DOHH2 (cell line): ENCODE data around the gene TMTC2.

Experiments used
- H3F3A ChIP-seq: fragments of 200-600 bp; sonication (generic), shearing (Covaris generic); 2 replicates; pipeline ENCODE4 v1.6.0; 2016; ENCODE audit warnings: antibody characterized with exemption, mild to moderate bottlenecking; ENCODE audit not compliant: control insufficient read depth, insufficient read depth
- H3K27ac ChIP-seq: fragments of 200-600 bp; sonication (generic); 2 replicates; pipeline ENCODE4 v1.5.1; 2014; ENCODE audit warnings: low read depth, mild to moderate bottlenecking, low read length, moderate library complexity
- H3K27me3 ChIP-seq: fragments of 200-600 bp; sonication (generic); 2 replicates; pipeline ENCODE4 v1.6.1; 2014; ENCODE audit warnings: mild to moderate bottlenecking, low read length, mixed read lengths; ENCODE audit not compliant: control insufficient read depth
- H3K36me3 ChIP-seq: fragments of 200-600 bp; sonication (generic); 2 replicates; pipeline ENCODE4 v1.6.1; 2014; ENCODE audit warnings: mild to moderate bottlenecking, low read length, moderate library complexity, mixed read lengths; ENCODE audit not compliant: control insufficient read depth
- H3K4me1 ChIP-seq: fragments of 200-600 bp; sonication (generic); 2 replicates; pipeline ENCODE4 v1.6.1; 2014; ENCODE audit warnings: mild to moderate bottlenecking, low read length, mixed read lengths; ENCODE audit not compliant: control insufficient read depth
- H3K4me2 ChIP-seq: fragments of 200-600 bp; sonication (generic); 2 replicates; pipeline ENCODE4 v1.6.0; 2014; ENCODE audit warnings: mild to moderate bottlenecking, low read length, moderate library complexity
- H3K4me3 ChIP-seq: fragments of 200-600 bp; sonication (generic); 2 replicates; pipeline ENCODE4 v1.5.1; 2014; ENCODE audit warnings: mild to moderate bottlenecking, low read length, mixed read lengths
- H3K79me2 ChIP-seq: fragments of 200-600 bp; sonication (generic); 2 replicates; pipeline ENCODE4 v1.6.1; 2014; ENCODE audit warnings: mild to moderate bottlenecking, low read length, mixed read lengths; ENCODE audit not compliant: control insufficient read depth
- H3K9me2 ChIP-seq: fragments of 200-600 bp; sonication (generic); replicated peaks from 2 replicates; pipeline ENCODE4 v1.6.1; 2014; ENCODE audit warnings: mild to moderate bottlenecking, low read length, mixed read lengths; ENCODE audit not compliant: control insufficient read depth
- H3K9me3 ChIP-seq: fragments of 200-600 bp; sonication (generic); 2 replicates; pipeline ENCODE4 v1.6.1; 2014; ENCODE audit warnings: antibody characterized with exemption, low read length, mixed read lengths; ENCODE audit not compliant: control insufficient read depth, insufficient read depth
- H4K20me1 ChIP-seq: fragments of 200-600 bp; sonication (generic); 2 replicates; pipeline ENCODE4 v1.6.0; 2014; ENCODE audit warnings: low read depth, mild to moderate bottlenecking, antibody characterized with exemption, low read length, moderate library complexity; ENCODE audit not compliant: control insufficient read depth, insufficient read depth
- EZH2phosphoT487 ChIP-seq: fragments of 200-600 bp; sonication (generic); IDR thresholded peaks from 2 replicates; pipeline ENCODE4 v1.6.1; 2017; ENCODE audit warnings: borderline replicate concordance, mild to moderate bottlenecking, antibody characterized with exemption, low read length, moderate library complexity, mixed read lengths
- TF ChIP-seq, protein P1 (sequence below): fragments of 200-600 bp; sonication (generic); IDR thresholded peaks from one replicate; pipeline ENCODE4 v1.5.1; 2014; ENCODE audit warnings: antibody characterized with exemption, mild to moderate bottlenecking, low read depth, low read length; ENCODE audit not compliant: poor library complexity, severe bottlenecking

Gene TMTC2

DNA sequence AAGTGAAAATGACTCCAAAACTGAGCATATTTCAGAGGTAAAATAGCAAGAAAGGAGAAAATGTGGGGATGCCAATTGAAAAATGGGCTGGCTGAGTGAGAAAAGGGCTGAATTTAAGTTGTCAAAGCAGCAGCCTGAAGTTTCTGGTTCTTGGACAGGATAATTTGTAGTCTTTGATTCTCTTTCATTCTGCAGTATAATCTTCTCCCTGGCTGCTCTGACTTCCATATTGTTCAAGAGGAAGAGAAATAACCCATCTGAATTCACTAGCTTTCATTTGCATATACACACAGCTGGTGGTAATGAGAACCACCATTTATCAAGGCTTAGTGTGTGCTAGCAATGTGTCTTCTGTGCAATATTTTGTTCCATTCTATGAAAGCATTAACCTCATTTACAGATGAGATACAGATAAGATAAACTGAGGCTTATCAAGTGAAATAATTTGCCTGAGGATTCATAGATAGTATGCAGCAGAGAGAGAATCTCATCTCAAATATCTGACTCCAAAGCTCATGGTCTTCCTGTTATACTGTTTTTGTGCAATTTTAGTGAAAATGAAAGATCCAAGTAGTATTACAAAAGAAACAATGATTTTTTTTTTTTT lies 184.2 kb downstream of the TMTC2 start:
- no peaks in the 10 kb centered on the region for H3K9me2 ChIP-seq
- H3K79me2 ChIP-seq = no peaks in the 10 kb centered on the region
- H3F3A ChIP-seq = peaks cover 17% of the 10 kb centered on the region
- H3K4me2 ChIP-seq = peak overlapping the region; percentile 51
- peaks cover 64% of the 10 kb centered on the region for H3K4me1 ChIP-seq
- no peaks in the 10 kb centered on the region for H3K27me3 ChIP-seq
- no peak for TF ChIP-seq EZH2phosphoT487
- TF ChIP-seq, protein P1, sequence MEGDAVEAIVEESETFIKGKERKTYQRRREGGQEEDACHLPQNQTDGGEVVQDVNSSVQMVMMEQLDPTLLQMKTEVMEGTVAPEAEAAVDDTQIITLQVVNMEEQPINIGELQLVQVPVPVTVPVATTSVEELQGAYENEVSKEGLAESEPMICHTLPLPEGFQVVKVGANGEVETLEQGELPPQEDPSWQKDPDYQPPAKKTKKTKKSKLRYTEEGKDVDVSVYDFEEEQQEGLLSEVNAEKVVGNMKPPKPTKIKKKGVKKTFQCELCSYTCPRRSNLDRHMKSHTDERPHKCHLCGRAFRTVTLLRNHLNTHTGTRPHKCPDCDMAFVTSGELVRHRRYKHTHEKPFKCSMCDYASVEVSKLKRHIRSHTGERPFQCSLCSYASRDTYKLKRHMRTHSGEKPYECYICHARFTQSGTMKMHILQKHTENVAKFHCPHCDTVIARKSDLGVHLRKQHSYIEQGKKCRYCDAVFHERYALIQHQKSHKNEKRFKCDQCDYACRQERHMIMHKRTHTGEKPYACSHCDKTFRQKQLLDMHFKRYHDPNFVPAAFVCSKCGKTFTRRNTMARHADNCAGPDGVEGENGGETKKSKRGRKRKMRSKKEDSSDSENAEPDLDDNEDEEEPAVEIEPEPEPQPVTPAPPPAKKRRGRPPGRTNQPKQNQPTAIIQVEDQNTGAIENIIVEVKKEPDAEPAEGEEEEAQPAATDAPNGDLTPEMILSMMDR = no peak
- H3K36me3 ChIP-seq = no peaks in the 10 kb centered on the region
- H4K20me1 ChIP-seq = no peaks in the 10 kb centered on the region
- no peaks in the 10 kb centered on the region for H3K9me3 ChIP-seq
- H3K27ac ChIP-seq = peak overlapping the region; percentile 89
- H3K4me3 ChIP-seq = peak overlapping the region; percentile 44

DNA sequence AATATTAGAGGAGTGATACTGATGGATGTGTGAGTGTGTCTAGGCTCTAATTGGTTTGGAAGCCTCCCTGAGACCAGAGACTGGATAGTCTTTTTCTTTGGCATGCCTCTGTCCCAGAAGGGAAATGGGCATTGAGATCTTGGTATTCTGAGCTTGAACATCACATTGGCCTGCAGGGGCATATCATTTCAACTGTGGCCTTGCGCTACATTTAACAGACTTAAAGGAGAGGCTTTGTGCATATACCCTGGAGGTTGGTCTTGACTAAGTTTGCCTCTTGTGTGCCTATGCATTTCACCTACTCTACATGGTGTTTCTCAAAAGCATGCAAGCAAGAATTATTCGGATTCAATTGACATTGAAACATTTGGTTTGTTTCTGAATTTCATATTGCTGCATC lies 185.4 kb downstream of the TMTC2 start:
- no peak for TF ChIP-seq EZH2phosphoT487
- TF ChIP-seq, protein P1 = no peak
- H3K27me3 ChIP-seq = no peaks in the 10 kb centered on the region
- peak overlapping the region; percentile 89 for H3K27ac ChIP-seq
- peaks cover 17% of the 10 kb centered on the region for H3F3A ChIP-seq
- peaks cover 67% of the 10 kb centered on the region for H3K4me1 ChIP-seq
- no peaks in the 10 kb centered on the region for H3K79me2 ChIP-seq
- H3K9me3 ChIP-seq = no peaks in the 10 kb centered on the region
- H3K4me3 ChIP-seq = peak overlapping the region; percentile 45
- H3K36me3 ChIP-seq = no peaks in the 10 kb centered on the region
- no peaks in the 10 kb centered on the region for H3K9me2 ChIP-seq
- H3K4me2 ChIP-seq = peak overlapping the region; percentile 51
- no peaks in the 10 kb centered on the region for H4K20me1 ChIP-seq

DNA sequence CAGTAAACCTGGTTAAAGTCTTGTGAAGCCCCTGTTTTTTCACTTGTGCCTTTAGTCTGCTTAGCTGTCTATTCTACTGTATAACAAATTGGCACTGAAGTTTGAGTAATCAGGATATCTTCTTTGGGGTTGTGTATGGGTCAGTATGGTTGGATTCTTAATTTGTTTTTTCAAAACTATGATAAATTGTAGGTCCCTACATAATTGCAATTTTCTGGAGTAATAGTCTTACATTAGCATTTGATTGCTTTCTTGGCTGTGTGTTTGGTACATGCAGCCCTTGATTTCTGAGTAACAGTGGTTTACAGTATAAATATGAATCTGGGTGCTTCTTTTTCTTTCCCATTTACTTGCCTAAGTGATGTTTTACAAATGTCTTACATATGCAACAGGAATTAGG lies 186.6 kb downstream of the TMTC2 start:
- Histone ChIP-seq H3K9me2 (no peaks in the 10 kb centered on the region), H3K9me3 (no peaks in the 10 kb centered on the region), H3K4me1 (peaks cover 66% of the 10 kb centered on the region), H4K20me1 (no peaks in the 10 kb centered on the region), H3K27me3 (no peaks in the 10 kb centered on the region), H3F3A (peaks cover 17% of the 10 kb centered on the region), H3K4me2 (peak overlapping the region; percentile 51; the same call in 1 of the 2 replicates), H3K36me3 (no peaks in the 10 kb centered on the region), H3K27ac (peak overlapping the region; percentile 89), H3K79me2 (no peaks in the 10 kb centered on the region), H3K4me3 (no peak overlapping the region)
- TF ChIP-seq EZH2phosphoT487 = no peak
- TF ChIP-seq, protein P1 = no peak
